Neural cell (in vitro differentiated cells): ENCODE results near the gene SDK1. TPM values are rescaled to one million over a fixed set of nuclear protein-coding genes. Genes with fewer than 3 reads are reported as not detected.

Experiments used
- H2AFZ ChIP-seq: fragments of 200-600, 300-800 bp; sonication (generic), shearing (Covaris generic); 2 replicates; pipeline ENCODE4 v1.6.0; 2014; ENCODE audit warnings: low read depth, mild to moderate bottlenecking, antibody characterized with exemption, low read length, moderate library complexity
- H3F3A ChIP-seq: fragments of 200-600 bp; shearing (Covaris generic); 2 replicates; pipeline ENCODE4 v1.6.1; 2016; ENCODE audit warnings: mild to moderate bottlenecking, moderate library complexity, mixed read lengths, antibody characterized with exemption, low read length; ENCODE audit not compliant: insufficient read depth, poor library complexity, severe bottlenecking
- H3K27ac ChIP-seq: fragments of 200-600, 300-800 bp; sonication (generic), shearing (Covaris generic); 2 replicates; pipeline ENCODE4 v1.5.1; 2014; ENCODE audit warnings: mild to moderate bottlenecking, low read length, moderate library complexity
- H3K27me3 ChIP-seq: fragments of 300-800, 200-600 bp; sonication (generic), shearing (Covaris generic); 2 replicates; pipeline ENCODE4 v1.6.0; 2014; ENCODE audit warnings: mild to moderate bottlenecking, low read depth, low read length, moderate library complexity; ENCODE audit not compliant: insufficient read depth
- H3K36me3 ChIP-seq: fragments of 300-800, 200-600 bp; sonication (generic), shearing (Covaris generic); 2 replicates; pipeline ENCODE4 v1.5.1; 2014; ENCODE audit warnings: mild to moderate bottlenecking, antibody characterized with exemption, low read length, moderate library complexity; ENCODE audit not compliant: insufficient read depth
- H3K4me2 ChIP-seq: fragments of 300-800, 200-600 bp; sonication (generic), shearing (Covaris generic); 2 replicates; pipeline ENCODE4 v1.6.0; 2014; ENCODE audit warnings: mild to moderate bottlenecking, low read length
- H3K4me3 ChIP-seq: fragments of 300-800, 200-600 bp; sonication (generic), shearing (Covaris generic); 2 replicates; pipeline ENCODE4 v1.5.1; 2014; ENCODE audit warnings: mild to moderate bottlenecking, low read length, moderate library complexity
- H3K79me2 ChIP-seq: fragments of 200-600 bp; shearing (Covaris generic); replicated peaks from 2 replicates; pipeline ENCODE4 v1.6.0; 2014; ENCODE audit warnings: mild to moderate bottlenecking, low read length, moderate library complexity; ENCODE audit not compliant: insufficient read depth
- H3K9ac ChIP-seq: fragments of 300-800, 200-600 bp; sonication (generic), shearing (Covaris generic); 2 replicates; pipeline ENCODE4 v1.6.1; 2016; ENCODE audit warnings: mild to moderate bottlenecking, low read length, mixed read lengths
- H3K9me2 ChIP-seq: fragments of 200-600 bp; shearing (Covaris generic); 2 replicates; pipeline ENCODE4 v1.6.1; 2016; ENCODE audit warnings: mild to moderate bottlenecking, low read length, mixed read lengths; ENCODE audit not compliant: insufficient read depth
- H3K9me3 ChIP-seq: fragments of 200-600, 300-800 bp; sonication (generic), shearing (Covaris generic); 2 replicates; pipeline ENCODE4 v1.6.1; 2016; ENCODE audit warnings: mild to moderate bottlenecking, mixed run types, low read length, moderate library complexity, mixed read lengths
- H4K20me1 ChIP-seq: fragments of 200-600 bp; shearing (Covaris generic); 2 replicates; pipeline ENCODE4 v1.6.1; 2016; ENCODE audit warnings: mild to moderate bottlenecking, mixed run types; ENCODE audit not compliant: insufficient read depth
- CTCF ChIP-seq: fragments of 450-650 bp; IDR thresholded peaks from 2 replicates; pipeline ENCODE4 v1.5.1; 2014; ENCODE audit warnings: antibody characterized with exemption, mild to moderate bottlenecking, moderate library complexity; ENCODE audit not compliant: poor library complexity, severe bottlenecking
- EP300 ChIP-seq: fragments of 450-650 bp; conservative IDR thresholded peaks from 2 replicates; pipeline ENCODE4 v1.6.1; 2014; ENCODE audit warnings: antibody characterized with exemption, mild to moderate bottlenecking, moderate library complexity; ENCODE audit not compliant: poor library complexity, severe bottlenecking
- EZH2 ChIP-seq: fragments of 200-600, 300-800 bp; shearing (Covaris generic), sonication (generic); IDR thresholded peaks from 2 replicates; pipeline ENCODE4 v1.6.1; 2014; ENCODE audit warnings: antibody characterized with exemption, low read length, borderline replicate concordance, mild to moderate bottlenecking; ENCODE audit not compliant: insufficient read depth, poor library complexity, severe bottlenecking
- MXI1 ChIP-seq: fragments of 450-650 bp; conservative IDR thresholded peaks from 2 replicates; pipeline ENCODE4 v1.6.1; 2014; ENCODE audit warnings: antibody characterized with exemption, mild to moderate bottlenecking; ENCODE audit not compliant: poor library complexity, severe bottlenecking
- POLR2AphosphoS5 ChIP-seq: IDR thresholded peaks from 2 replicates; pipeline ENCODE4 v1.6.1; 2012
- RAD21 ChIP-seq: fragments of 450-650 bp; conservative IDR thresholded peaks from 2 replicates; pipeline ENCODE4 v1.6.1; 2014; ENCODE audit warnings: antibody characterized with exemption, mild to moderate bottlenecking, moderate library complexity
- REST ChIP-seq: IDR thresholded peaks from 2 replicates; pipeline ENCODE4 v1.6.1; 2012; ENCODE audit warnings: borderline replicate concordance
- SMC3 ChIP-seq: fragments of 450-650 bp; conservative IDR thresholded peaks from 2 replicates; pipeline ENCODE4 v1.6.1; 2014; ENCODE audit warnings: antibody characterized with exemption, mild to moderate bottlenecking, moderate library complexity; ENCODE audit not compliant: poor library complexity
- TAF1 ChIP-seq: IDR thresholded peaks from 2 replicates; pipeline ENCODE4 v1.6.1; 2012; ENCODE audit warnings: low read depth
- polyA plus RNA-seq: library from polyadenylated mRNA; depleted of rRNA; stranded (reverse); fragments of >200 nt; gene quantifications from 2 replicates; pipeline ENCODE4 v1.2.3, GENCODE V29; 2014

Gene SDK1
- polyA plus RNA-seq, 1 donor from 2014 or later = 2.7 TPM

- Histone ChIP-seq H3K4me3 (no peak overlapping the region), H3K36me3 (no peaks in the 10 kb centered on the region), H2AFZ (no peak overlapping the region), H3F3A (no peaks in the 10 kb centered on the region), H3K27me3 (no peaks in the 10 kb centered on the region), H3K9me3 (no peaks in the 10 kb centered on the region), H3K9me2 (no peaks in the 10 kb centered on the region), H4K20me1 (no peaks in the 10 kb centered on the region), H3K27ac (no peak overlapping the region), H3K4me2 (no peak overlapping the region), H3K9ac (no peak overlapping the region), H3K79me2 (no peaks in the 10 kb centered on the region)
- TF ChIP-seq RAD21 (no peak), POLR2AphosphoS5 (no peak), CTCF (no peak), EZH2 (no peak), TAF1 (no peak), SMC3 (no peak), REST (no peak), EP300 (no peak)
Measured at GRCh38 chr7:4299431-4299830, 998.4 kb downstream of the SDK1 start.

- Histone ChIP-seq H3F3A (no peaks in the 10 kb centered on the region), H3K36me3 (no peaks in the 10 kb centered on the region), H3K9me2 (no peaks in the 10 kb centered on the region), H3K79me2 (no peaks in the 10 kb centered on the region), H3K27me3 (no peaks in the 10 kb centered on the region), H2AFZ (no peak overlapping the region), H3K27ac (no peak overlapping the region), H3K4me2 (no peak overlapping the region), H3K4me3 (no peak overlapping the region), H4K20me1 (no peaks in the 10 kb centered on the region), H3K9ac (no peak overlapping the region), H3K9me3 (no peaks in the 10 kb centered on the region)
- TF ChIP-seq REST (no peak), POLR2AphosphoS5 (no peak), EZH2 (no peak), RAD21 (no peak), MXI1 (no peak), EP300 (no peak), SMC3 (no peak), CTCF (no peak), TAF1 (no peak)
Measured at GRCh38 chr7:4302203-4302905, 1001.3 kb downstream of the SDK1 start.
